SK-N-SH (cell line): ENCODE data around the gene CDK18. TPM values are rescaled to one million over a fixed set of nuclear protein-coding genes. Genes with fewer than 3 reads are reported as not detected.

Source experiments
- CTCF ChIA-PET: fragments of 300-600, 350-600 bp; formaldehyde crosslinking; extraction: SDS; loops from one replicate; lab custom pipeline; 2021; lab: Yijun Ruan, JAX
- POLR2A ChIA-PET: fragments of 350-600 bp; sonication (Branson Sonifier 250); formaldehyde crosslinking; extraction: SDS; loops from one replicate; lab custom pipeline; 2020; ENCODE audit warnings: antibody characterized with exemption, inconsistent platforms; lab: Yijun Ruan, JAX
- DNase-seq: peaks from one replicate; pipeline ENCODE4 v3.0.0; 2012
- H2AFZ ChIP-seq: fragments of 200-600 bp; sonication (generic); 2 replicates; pipeline ENCODE4 v1.8.1; 2016; ENCODE audit warnings: antibody characterized with exemption, mild to moderate bottlenecking, low read depth
- H3F3A ChIP-seq: fragments of 200-600 bp; sonication (generic); replicated peaks from 2 replicates; pipeline ENCODE3; 2016; ENCODE audit warnings: antibody characterized with exemption, mild to moderate bottlenecking; ENCODE audit not compliant: insufficient read depth
- H3K27ac ChIP-seq, 2 experiments: fragments of 200-500 bp in 1 of 2; fragments of 200-600 bp in 1 of 2; sonication (Bioruptor generic) in 1 of 2; sonication (generic), shearing (Covaris generic) in 1 of 2; 2 replicates each; pipeline versions ENCODE4 v1.5.1 to v1.6.1; 2014 to 2016; ENCODE audit warnings: low read depth in 2 of 2, inconsistent platforms in 1 of 2, low read length in 1 of 2, mild to moderate bottlenecking in 1 of 2, mixed read lengths in 1 of 2
- H3K27me3 ChIP-seq: fragments of 200-600 bp; sonication (generic), shearing (Covaris generic); 2 replicates; pipeline ENCODE4 v1.6.1; 2016; ENCODE audit warnings: mixed run types; ENCODE audit not compliant: insufficient read depth
- H3K36me3 ChIP-seq, 2 experiments: fragments of 200-500 bp in 1 of 2; fragments of 200-600 bp in 1 of 2; sonication (Bioruptor generic) in 1 of 2; sonication (generic) in 1 of 2; replicated peaks in 1 of 2; 2 replicates each; pipeline versions ENCODE3 to v1.5.1; 2014 to 2016; ENCODE audit warnings: low read length in 1 of 2, mild to moderate bottlenecking in 1 of 2; ENCODE audit not compliant: insufficient read depth in 2 of 2, control insufficient read depth in 1 of 2
- H3K4me1 ChIP-seq, 2 experiments: fragments of 200-500 bp in 1 of 2; fragments of 200-600 bp in 1 of 2; sonication (Bioruptor generic) in 1 of 2; sonication (generic), shearing (Covaris generic) in 1 of 2; 2 replicates each; pipeline versions ENCODE4 v1.5.1 to v1.6.1; 2014 to 2016; ENCODE audit warnings: low read depth in 1 of 2, low read length in 1 of 2, mixed run types in 1 of 2; ENCODE audit not compliant: insufficient read depth in 2 of 2, control insufficient read depth in 1 of 2
- H3K4me2 ChIP-seq: fragments of 200-600 bp; sonication (generic), shearing (Covaris generic); 2 replicates; pipeline ENCODE4 v1.6.1; 2017; ENCODE audit warnings: mixed run types
- H3K4me3 ChIP-seq, 2 experiments: fragments of 200-500 bp in 1 of 2; fragments of 200-600 bp in 1 of 2; sonication (Bioruptor generic) in 1 of 2; sonication (generic), shearing (Covaris generic) in 1 of 2; 2 replicates each; pipeline versions ENCODE4 v1.5.1 to v1.8.1; 2014 to 2016; ENCODE audit warnings: low read depth in 2 of 2, inconsistent platforms in 1 of 2, low read length in 1 of 2, mild to moderate bottlenecking in 1 of 2, mixed read lengths in 1 of 2, moderate library complexity in 1 of 2
- H3K79me2 ChIP-seq: fragments of 200-600 bp; sonication (generic); 2 replicates; pipeline ENCODE4 v1.8.1; 2017; ENCODE audit warnings: mild to moderate bottlenecking; ENCODE audit not compliant: insufficient read depth
- H3K9ac ChIP-seq: fragments of 200-600 bp; sonication (generic); 2 replicates; pipeline ENCODE4 v1.6.1; 2017; ENCODE audit warnings: mixed run types
- H3K9me2 ChIP-seq: fragments of 200-600 bp; sonication (generic); 2 replicates; pipeline ENCODE4 v1.6.1; 2017; ENCODE audit warnings: mixed run types
- H3K9me3 ChIP-seq: fragments of 200-600 bp; sonication (generic); 2 replicates; pipeline ENCODE4 v1.6.1; 2017; ENCODE audit warnings: mixed run types, mild to moderate bottlenecking, moderate library complexity
- H4K20me1 ChIP-seq: fragments of 200-600 bp; sonication (generic); 2 replicates; pipeline ENCODE4 v1.6.1; 2017; ENCODE audit warnings: mild to moderate bottlenecking, mixed run types; ENCODE audit not compliant: insufficient read depth
- CHD2 ChIP-seq: fragments of 150-350 bp; IDR thresholded peaks from 2 replicates; pipeline ENCODE4 v1.6.1; 2018; ENCODE audit warnings: low read length; ENCODE audit not compliant: partially characterized antibody
- EZH2phosphoT487 ChIP-seq: fragments of 200-600 bp; sonication (generic); IDR thresholded peaks from 2 replicates; pipeline ENCODE4 v1.6.1; 2017; ENCODE audit warnings: low read depth, mixed run types, mild to moderate bottlenecking, antibody characterized with exemption, moderate library complexity, borderline replicate concordance
- FOXM1 ChIP-seq: IDR thresholded peaks from 2 replicates; pipeline ENCODE4 v1.4.0; 2012; ENCODE audit warnings: low read depth, mild to moderate bottlenecking
- GABPA ChIP-seq: IDR thresholded peaks from 2 replicates; pipeline ENCODE4 v1.4.0; 2012; ENCODE audit warnings: low read depth, mild to moderate bottlenecking
- IRF3 ChIP-seq: fragments of 150-350 bp; IDR thresholded peaks from 2 replicates; pipeline ENCODE4 v1.6.1; 2016; ENCODE audit warnings: mild to moderate bottlenecking, low read depth, low read length
- MEF2A ChIP-seq: IDR thresholded peaks from 2 replicates; pipeline ENCODE4 v1.4.0; 2012; ENCODE audit warnings: low read depth, borderline replicate concordance
- NFIC ChIP-seq: IDR thresholded peaks from 2 replicates; pipeline ENCODE4 v1.4.0; 2012; ENCODE audit warnings: borderline replicate concordance
- PBX3 ChIP-seq: IDR thresholded peaks from 2 replicates; pipeline ENCODE4; 2012
- POLR2AphosphoS5 ChIP-seq: IDR thresholded peaks from 2 replicates; pipeline ENCODE4 v1.6.1; 2012; ENCODE audit warnings: low read depth, low read length
- RCOR1 ChIP-seq: fragments of 150-350 bp; IDR thresholded peaks from 2 replicates; pipeline ENCODE4 v1.6.1; 2017; ENCODE audit warnings: antibody characterized with exemption, low read length
- RFX5 ChIP-seq: IDR thresholded peaks from 2 replicates; pipeline ENCODE4 v1.6.1; 2012; ENCODE audit warnings: mild to moderate bottlenecking, improper control_type of control experiment, low read length
- SIN3A ChIP-seq: IDR thresholded peaks from 2 replicates; pipeline ENCODE4 v1.6.1; 2012; ENCODE audit warnings: low read depth, mild to moderate bottlenecking, low read length, moderate library complexity, borderline replicate concordance
- TAF1 ChIP-seq: IDR thresholded peaks from 2 replicates; pipeline ENCODE4 v1.6.1; 2012; ENCODE audit warnings: low read depth, mild to moderate bottlenecking, low read length, moderate library complexity, borderline replicate concordance
- ZBTB33 ChIP-seq: IDR thresholded peaks from 2 replicates; pipeline ENCODE4 v1.4.0; 2012; ENCODE audit warnings: low read depth, borderline replicate concordance
- WGBS: methylation state at CpG from one replicate; pipeline ENCODE4 v1.1.6; 2017; ENCODE audit warnings: low lambda C conversion rate; 5-methylcytosine and 5-hydroxymethylcytosine counted together
- polyA plus RNA-seq, 3 experiments: library from polyadenylated mRNA; depleted of rRNA; stranded (reverse); fragments of >200 nt; gene quantifications; 2 replicates each; pipeline ENCODE4 v1.2.3, GENCODE V29; 2012
- TF ChIP-seq, protein P1 (sequence below): IDR thresholded peaks from 2 replicates; pipeline ENCODE4 v1.4.0; 2012; ENCODE audit warnings: low read depth
- TF ChIP-seq, protein P2 (sequence below): fragments of 150-350 bp; IDR thresholded peaks from 2 replicates; pipeline ENCODE4 v1.6.1; 2017; ENCODE audit warnings: antibody characterized with exemption, low read length, low read depth, borderline replicate concordance

Gene CDK18
- polyA plus RNA-seq, 1 of the 3 experiments (the other 2 are of a cell fraction): 2.5 TPM

DNA sequence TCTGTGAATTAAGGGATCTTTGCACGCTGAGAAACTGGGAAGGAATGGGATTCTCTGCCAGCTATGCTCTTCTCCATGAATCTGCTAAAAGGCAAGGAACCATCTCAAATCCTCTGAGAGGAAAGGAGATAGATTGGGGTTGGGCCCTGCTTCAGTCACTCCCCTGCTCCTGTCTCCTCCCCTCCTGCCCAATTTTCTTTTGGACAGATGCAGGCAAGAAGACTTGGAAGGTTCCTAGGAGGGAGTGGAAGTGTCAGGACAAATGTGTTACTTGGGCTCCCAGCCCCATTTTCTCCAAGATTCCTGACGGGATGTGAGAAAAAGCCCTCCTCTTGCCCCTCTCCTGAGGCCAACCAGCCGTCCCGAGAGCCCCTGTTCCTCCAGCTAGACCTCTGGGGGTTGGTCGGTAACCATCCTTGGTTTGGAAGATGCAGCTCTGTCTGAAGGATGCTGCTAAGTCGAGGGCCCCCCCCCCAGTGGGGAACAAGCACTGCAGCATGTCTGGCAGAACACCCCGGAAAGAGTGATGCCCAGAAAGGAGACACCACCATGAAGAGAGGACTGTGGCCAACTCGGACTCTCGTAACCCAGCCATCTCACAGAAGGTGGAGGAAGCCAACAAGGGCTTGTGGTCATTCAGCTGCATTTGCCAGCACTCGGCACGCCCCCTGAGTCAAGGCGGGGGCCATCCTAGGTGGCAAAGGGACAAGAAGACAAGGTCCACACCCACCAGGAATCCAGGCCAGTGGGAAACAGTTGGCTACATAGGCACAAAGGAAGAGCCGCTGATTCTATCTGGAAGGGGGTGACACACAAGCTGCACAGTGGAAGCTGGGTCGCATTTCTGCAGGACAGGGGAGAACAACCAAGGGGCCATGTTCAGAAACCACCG, 43.7 kb downstream of the CDK18 start:
- Histone ChIP-seq H3K36me3 (no peaks in the 10 kb centered on the region), H3F3A (peaks cover 7% of the 10 kb centered on the region), H3K4me2 (no peak overlapping the region), H3K27me3 (no peaks in the 10 kb centered on the region; the same call in 1 of the 2 replicates), H4K20me1 (no peaks in the 10 kb centered on the region), H3K9ac (no peak overlapping the region), H3K4me3 (no peak overlapping the region), H2AFZ (no peak overlapping the region), H3K27ac (no peak overlapping the region), H3K79me2 (no peaks in the 10 kb centered on the region), H3K9me3 (no peaks in the 10 kb centered on the region), H3K4me1 (peaks cover 0 to 6% of the 10 kb centered on the region in 2 experiments; a peak in 1 of 4 replicates), H3K9me2 (no peaks in the 10 kb centered on the region)
- WGBS: 55% methylated on average over 12 of the region's 15 CpGs
- TF ChIP-seq EZH2phosphoT487 (no peak), ZBTB33 (no peak), PBX3 (no peak), SIN3A (no peak), TAF1 (no peak), NFIC (no peak), IRF3 (no peak), GABPA (no peak)
- DNase-seq: no peak
- CTCF ChIA-PET: interaction anchor here (0.7 to 3.1 kb wide), 4 partner anchors 24 to 110 kb away, joined by 3 to 12 read pairs (median 4); no protein-coding TSS in a partner anchor
- POLR2A ChIA-PET: no interaction called here

DNA sequence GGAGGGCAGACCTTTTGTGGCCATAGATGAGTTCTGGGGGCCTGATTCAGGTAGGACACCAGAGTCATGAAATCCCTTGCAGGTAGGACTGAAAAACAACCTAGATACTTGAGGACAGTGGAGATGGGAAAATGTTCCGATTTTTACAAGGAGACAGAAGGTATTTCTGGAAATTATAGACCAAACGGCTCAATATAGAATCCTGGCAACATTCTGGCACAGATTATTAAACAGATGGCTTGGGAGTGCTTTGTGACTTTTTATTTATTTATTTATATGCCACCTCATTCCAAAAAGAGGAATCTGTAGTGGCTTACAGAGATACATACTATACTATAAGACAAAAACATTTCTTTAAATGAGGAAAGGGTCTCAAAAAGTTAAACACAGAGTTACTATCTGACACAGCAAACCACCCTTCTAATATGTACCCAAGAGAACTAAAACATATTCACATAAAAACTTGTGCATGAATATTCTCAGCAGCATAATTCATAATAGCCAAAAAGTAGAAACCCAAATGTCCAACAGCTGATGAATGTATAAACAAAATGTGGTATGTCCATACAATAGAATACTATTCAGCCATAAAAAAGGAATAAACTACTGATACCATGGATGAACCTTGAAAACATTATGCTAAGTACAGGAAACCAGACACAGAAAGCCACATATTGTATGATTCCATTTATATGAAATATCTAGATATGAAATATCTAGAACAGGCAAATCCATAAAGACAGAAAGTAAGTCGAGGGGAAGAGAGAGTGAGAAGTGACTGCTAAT, 49.8 kb downstream of the CDK18 start:
- Histone ChIP-seq H3K9me2 (no peaks in the 10 kb centered on the region), H3F3A (peaks cover 4% of the 10 kb centered on the region), H3K27me3 (no peaks in the 10 kb centered on the region; the same call in 1 of the 2 replicates), H3K27ac (no peak overlapping the region), H3K4me3 (no peak overlapping the region), H3K79me2 (no peaks in the 10 kb centered on the region), H4K20me1 (no peaks in the 10 kb centered on the region), H3K4me1 (no peaks in the 10 kb centered on the region), H3K9ac (no peak overlapping the region), H3K36me3 (no peaks in the 10 kb centered on the region), H3K9me3 (0 out of 2 replicates have a peak, but pooled peaks cover 2% of the 10 kb centered on the region), H3K4me2 (no peak overlapping the region), H2AFZ (no peak overlapping the region)
- 28% methylated on average over 3 of the region's 3 CpGs for WGBS
- ChIA-PET POLR2A (no interaction called here), CTCF (interaction anchor here (0.9 to 1.3 kb wide), 2 partner anchors 28 to 30 kb away, joined by 4 read pairs; no protein-coding TSS in a partner anchor)
- DNase-seq: no peak
- no peak for TF ChIP-seq RFX5
- TF ChIP-seq, protein P1, sequence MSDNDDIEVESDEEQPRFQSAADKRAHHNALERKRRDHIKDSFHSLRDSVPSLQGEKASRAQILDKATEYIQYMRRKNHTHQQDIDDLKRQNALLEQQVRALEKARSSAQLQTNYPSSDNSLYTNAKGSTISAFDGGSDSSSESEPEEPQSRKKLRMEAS: no peak
- TF ChIP-seq SIN3A: no peak
- TF ChIP-seq, protein P2, sequence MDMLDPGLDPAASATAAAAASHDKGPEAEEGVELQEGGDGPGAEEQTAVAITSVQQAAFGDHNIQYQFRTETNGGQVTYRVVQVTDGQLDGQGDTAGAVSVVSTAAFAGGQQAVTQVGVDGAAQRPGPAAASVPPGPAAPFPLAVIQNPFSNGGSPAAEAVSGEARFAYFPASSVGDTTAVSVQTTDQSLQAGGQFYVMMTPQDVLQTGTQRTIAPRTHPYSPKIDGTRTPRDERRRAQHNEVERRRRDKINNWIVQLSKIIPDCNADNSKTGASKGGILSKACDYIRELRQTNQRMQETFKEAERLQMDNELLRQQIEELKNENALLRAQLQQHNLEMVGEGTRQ: no peak
- no peak for TF ChIP-seq FOXM1
- TF ChIP-seq CHD2: no peak
- no peak for TF ChIP-seq GABPA
- no peak for TF ChIP-seq IRF3
- no peak for TF ChIP-seq POLR2AphosphoS5
- no peak for TF ChIP-seq RCOR1
- no peak for TF ChIP-seq EZH2phosphoT487
- TF ChIP-seq MEF2A: no peak
